AG04450 (cell line): ENCODE results near the gene VWA5B1. TPM values are rescaled to one million over a fixed set of nuclear protein-coding genes. Genes with fewer than 3 reads are reported as not detected.

Experiments used
- CTCF ChIA-PET: fragments of 300-600, 350-600 bp; formaldehyde crosslinking; extraction: SDS; loops from one replicate; lab custom pipeline; 2022; ENCODE audit warnings: antibody characterized with exemption, inconsistent platforms; lab: Charles Lee
- POLR2A ChIA-PET: fragments of 350-600 bp; formaldehyde crosslinking; extraction: SDS; loops from one replicate; lab custom pipeline; 2021; ENCODE audit warnings: antibody characterized with exemption, inconsistent platforms; lab: Yijun Ruan, JAX
- DNase-seq: peaks from one replicate; pipeline ENCODE4 v3.0.0-alpha.2; 2011; ENCODE audit warnings: low read depth, low spot score
- H3K27ac ChIP-seq: one replicate; pipeline ENCODE4 v1.5.1; 2012; ENCODE audit warnings: low read depth, low read length, control low read depth
- H3K27me3 ChIP-seq: one replicate; pipeline ENCODE4 v1.6.0; 2012; ENCODE audit warnings: low read length; ENCODE audit not compliant: control insufficient read depth, insufficient read depth
- H3K4me3 ChIP-seq: 2 replicates; pipeline ENCODE4 v1.5.1; 2011; ENCODE audit warnings: mild to moderate bottlenecking, low read depth, low read length, control low read depth
- H3K9me3 ChIP-seq: 2 replicates; pipeline ENCODE4 v1.5.1; 2012; ENCODE audit warnings: low read length; ENCODE audit not compliant: control insufficient read depth, insufficient read depth
- CTCF ChIP-seq: IDR thresholded peaks from 2 replicates; pipeline ENCODE4 v1.5.1; 2011; ENCODE audit warnings: low read depth, low read length, control low read depth, inconsistent platforms
- polyA plus RNA-seq: library from polyadenylated mRNA; depleted of rRNA; stranded (reverse); fragments of >200 nt; gene quantifications from 2 replicates; pipeline ENCODE4 v1.2.3, GENCODE V29; 2011

VWA5B1 gene
- polyA plus RNA-seq, 1 experiment = not detected

- Histone ChIP-seq H3K27ac (no peak overlapping the region), H3K9me3 (no peaks in the 10 kb centered on the region; the same call in 1 of the 2 replicates), H3K4me3 (no peak overlapping the region), H3K27me3 (peaks cover 16% of the 10 kb centered on the region)
- no peak for DNase-seq
- no peak for TF ChIP-seq CTCF
- CTCF ChIA-PET = interaction anchor here (1.3 kb wide), 1 partner anchor 23 kb away, joined by 3 read pairs; no protein-coding TSS in a partner anchor
- POLR2A ChIA-PET = no interaction called here
These were observed 109.0 kb downstream of the VWA5B1 start for GRCh38 chr1:20399606-20400180.

- no peak overlapping the region for H3K27ac ChIP-seq
These were observed 109.9 kb downstream of the VWA5B1 start for GRCh38 chr1:20400341-20401177.

GRCh38 chr1:20401405-20402010 lies 110.8 kb downstream of the VWA5B1 start:
- DNase-seq = no peak
- no peak for TF ChIP-seq CTCF
- Histone ChIP-seq H3K4me3 (no peak overlapping the region), H3K27me3 (peaks cover 14% of the 10 kb centered on the region), H3K9me3 (no peaks in the 10 kb centered on the region; the same call in 1 of the 2 replicates), H3K27ac (no peak overlapping the region)
- CTCF ChIA-PET = interaction anchor here (0.6 to 1.4 kb wide), 3 partner anchors 12 to 29 kb away, joined by 3 to 5 read pairs (median 5); no protein-coding TSS in a partner anchor
- POLR2A ChIA-PET = no interaction called here

More at GRCh38 chr1:20400341-20401177, 109.9 kb downstream of the VWA5B1 start:
- TF ChIP-seq CTCF = no peak
- POLR2A ChIA-PET = no interaction called here
- H3K27me3 ChIP-seq = peaks cover 14% of the 10 kb centered on the region
- no peak overlapping the region for H3K4me3 ChIP-seq
- DNase-seq = no peak
- no peaks in the 10 kb centered on the region; the same call in 1 of the 2 replicates for H3K9me3 ChIP-seq
- CTCF ChIA-PET = interaction anchor here (1.3 kb wide), 1 partner anchor 23 kb away, joined by 3 read pairs; no protein-coding TSS in a partner anchor

- DNase-seq = no peak
- peak overlapping the region; percentile 21 for H3K27ac ChIP-seq
- ChIA-PET POLR2A (no interaction called here), CTCF (interaction anchor here (1.1 to 1.4 kb wide), 2 partner anchors 26 to 28 kb away, joined by 5 read pairs; no protein-coding TSS in a partner anchor)
- H3K27me3 ChIP-seq = peaks cover 13% of the 10 kb centered on the region
- H3K4me3 ChIP-seq = no peak overlapping the region
- no peak for TF ChIP-seq CTCF
- H3K9me3 ChIP-seq = no peaks in the 10 kb centered on the region; the same call in 1 of the 2 replicates
These were observed 112.1 kb downstream of the VWA5B1 start for GRCh38 chr1:20402585-20403422.
